Esophagus (tissue), 2 donors: ENCODE measurements around the gene RIPPLY1. TPM values are rescaled to one million over a fixed set of nuclear protein-coding genes. Genes with fewer than 3 reads are reported as not detected.

Experiments used
- H3K27ac ChIP-seq, 2 donors: one replicate each; pipeline ENCODE4 v1.5.1; 2013; ENCODE audit warnings: low read depth in 2 of 2, mild to moderate bottlenecking in 2 of 2, inconsistent platforms in 1 of 2, low read length in 1 of 2, moderate library complexity in 1 of 2
- H3K27me3 ChIP-seq, 2 donors: one replicate each; pipeline ENCODE4 v1.6.1; 2013; ENCODE audit warnings: low read length in 2 of 2, control low read depth in 1 of 2, mild to moderate bottlenecking in 1 of 2; ENCODE audit not compliant: insufficient read depth in 2 of 2, control insufficient read depth in 1 of 2
- H3K36me3 ChIP-seq, 2 donors: one replicate each; pipeline ENCODE4 v1.6.1; 2013; ENCODE audit warnings: low read length in 1 of 2; ENCODE audit not compliant: control insufficient read depth in 2 of 2, insufficient read depth in 2 of 2
- H3K4me1 ChIP-seq, 2 donors: one replicate each; pipeline ENCODE4 v1.6.1; 2013; ENCODE audit warnings: low read length in 1 of 2; ENCODE audit not compliant: control insufficient read depth in 2 of 2, insufficient read depth in 2 of 2
- H3K4me3 ChIP-seq, 2 donors: one replicate each; pipeline ENCODE4 v1.5.1; 2013; ENCODE audit warnings: low read length in 2 of 2, mild to moderate bottlenecking in 2 of 2, low read depth in 1 of 2, moderate library complexity in 1 of 2
- H3K9me3 ChIP-seq, 2 donors: one replicate each; pipeline ENCODE4 v1.6.1; 2013; ENCODE audit warnings: mild to moderate bottlenecking in 2 of 2, low read depth in 1 of 2, low read length in 1 of 2, moderate library complexity in 1 of 2; ENCODE audit not compliant: control insufficient read depth in 2 of 2, insufficient read depth in 1 of 2
- WGBS, 2 donors: extraction: QIAGEN DNeasy Blood & Tissue Kit; methylation state at CpG; one replicate each; pipeline ENCODE4 v1.1.7; 2013; 5-methylcytosine and 5-hydroxymethylcytosine counted together
- polyA plus RNA-seq, 2 donors: library from polyadenylated mRNA; stranded (reverse); fragments of 200-250 nt; gene quantifications; one replicate each; pipeline ENCODE4 v1.2.3, GENCODE V29; 2013
- donor health status: healthy with polysubstance abuse.
- donor health status: Bipolar disorder and iron deficiency.

The RIPPLY1 gene
- polyA plus RNA-seq, 2 donors, result not detected

- Histone ChIP-seq H3K27ac (no peak overlapping the region), H3K36me3 (no peaks in the 10 kb centered on the region), H3K27me3 (peaks cover 0 to 11% of the 10 kb centered on the region in 2 donors), H3K4me1 (no peaks in the 10 kb centered on the region), H3K9me3 (no peaks in the 10 kb centered on the region), H3K4me3 (no peak overlapping the region)
- WGBS, 2 donors, result 60 to 95% methylated on average over 1 of the region's 1 CpG
Observed at GRCh38 chrX:106936246-106936645, 33.1 kb upstream of the RIPPLY1 start.

- Histone ChIP-seq H3K4me3 (no peak overlapping the region), H3K27me3 (peaks cover 0 to 11% of the 10 kb centered on the region in 2 donors), H3K36me3 (no peaks in the 10 kb centered on the region), H3K4me1 (no peaks in the 10 kb centered on the region), H3K27ac (no peak overlapping the region), H3K9me3 (no peaks in the 10 kb centered on the region)
- WGBS, 2 donors, result 57 to 61% methylated on average over 4 of the region's 4 CpGs
Observed at GRCh38 chrX:106935175-106935574, 32.0 kb upstream of the RIPPLY1 start.

- Histone ChIP-seq H3K4me3 (no peak overlapping the region), H3K27ac (no peak overlapping the region), H3K9me3 (no peaks in the 10 kb centered on the region), H3K4me1 (no peaks in the 10 kb centered on the region), H3K27me3 (peaks cover 0 to 11% of the 10 kb centered on the region in 2 donors), H3K36me3 (no peaks in the 10 kb centered on the region)
- 50 to 55% methylated on average over 3 of the region's 3 CpGs for WGBS, 2 donors
Observed at GRCh38 chrX:106933538-106933961, 30.4 kb upstream of the RIPPLY1 start.

- no peak overlapping the region for H3K4me3 ChIP-seq
- H3K36me3 ChIP-seq, result no peaks in the 10 kb centered on the region
- peaks cover 0 to 8% of the 10 kb centered on the region in 2 donors for H3K27me3 ChIP-seq
- WGBS, 2 donors, result 61 to 78% methylated on average over 6 of the region's 6 CpGs
- no peak overlapping the region for H3K27ac ChIP-seq
- no peaks in the 10 kb centered on the region for H3K9me3 ChIP-seq
- H3K4me1 ChIP-seq, result no peaks in the 10 kb centered on the region
Observed at GRCh38 chrX:106932960-106933537, 29.9 kb upstream of the RIPPLY1 start.

- H3K27ac ChIP-seq, result no peak overlapping the region
- 66 to 85% methylated on average over 4 of the region's 4 CpGs for WGBS, 2 donors
- no peak overlapping the region for H3K4me3 ChIP-seq
- H3K4me1 ChIP-seq, result no peaks in the 10 kb centered on the region
- H3K27me3 ChIP-seq, result peaks cover 0 to 2% of the 10 kb centered on the region in 2 donors
- no peaks in the 10 kb centered on the region for H3K36me3 ChIP-seq
- no peaks in the 10 kb centered on the region for H3K9me3 ChIP-seq
Observed at GRCh38 chrX:106932492-106932923, 29.4 kb upstream of the RIPPLY1 start.

GRCh38 chrX:106931831-106932491, 28.8 kb upstream of the RIPPLY1 start:
- 74 to 92% methylated on average over 3 of the region's 3 CpGs for WGBS, 2 donors
- no peak overlapping the region for H3K27ac ChIP-seq
- no peaks in the 10 kb centered on the region for H3K36me3 ChIP-seq
- H3K4me3 ChIP-seq, result no peak overlapping the region
- H3K27me3 ChIP-seq, result no peaks in the 10 kb centered on the region
- H3K4me1 ChIP-seq, result no peaks in the 10 kb centered on the region
- H3K9me3 ChIP-seq, result no peaks in the 10 kb centered on the region

GRCh38 chrX:106928227-106928626, 25.1 kb upstream of the RIPPLY1 start:
- no peaks in the 10 kb centered on the region for H3K9me3 ChIP-seq
- no peak overlapping the region for H3K27ac ChIP-seq
- no peaks in the 10 kb centered on the region for H3K4me1 ChIP-seq
- 84 to 93% methylated on average over 4 of the region's 4 CpGs for WGBS, 2 donors
- no peak overlapping the region for H3K4me3 ChIP-seq
- H3K36me3 ChIP-seq, result no peaks in the 10 kb centered on the region
- no peaks in the 10 kb centered on the region for H3K27me3 ChIP-seq

GRCh38 chrX:106927700-106928099, 24.6 kb upstream of the RIPPLY1 start:
- no peak overlapping the region for H3K27ac ChIP-seq
- WGBS, 2 donors, result 46 to 51% methylated on average over 5 of the region's 5 CpGs
- no peaks in the 10 kb centered on the region for H3K4me1 ChIP-seq
- no peaks in the 10 kb centered on the region for H3K36me3 ChIP-seq
- no peaks in the 10 kb centered on the region for H3K9me3 ChIP-seq
- H3K4me3 ChIP-seq, result no peak overlapping the region
- no peaks in the 10 kb centered on the region for H3K27me3 ChIP-seq

GRCh38 chrX:106927023-106927422, 23.9 kb upstream of the RIPPLY1 start:
- H3K27ac ChIP-seq, result no peak overlapping the region
- H3K9me3 ChIP-seq, result no peaks in the 10 kb centered on the region
- H3K4me3 ChIP-seq, result no peak overlapping the region
- H3K27me3 ChIP-seq, result peaks cover 0 to 3% of the 10 kb centered on the region in 2 donors
- 82 to 85% methylated on average over 3 of the region's 3 CpGs for WGBS, 2 donors
- no peaks in the 10 kb centered on the region for H3K4me1 ChIP-seq
- no peaks in the 10 kb centered on the region for H3K36me3 ChIP-seq

- Histone ChIP-seq H3K4me1 (peaks cover 0 to 3% of the 10 kb centered on the region in 2 donors), H3K4me3 (no peak overlapping the region), H3K27ac (no peak overlapping the region), H3K36me3 (no peaks in the 10 kb centered on the region), H3K27me3 (peaks cover 0 to 9% of the 10 kb centered on the region in 2 donors), H3K9me3 (no peaks in the 10 kb centered on the region)
- 66 to 69% methylated on average over 2 of the region's 2 CpGs for whole genome bisulfite sequencing, 2 donors
Observed at GRCh38 chrX:106921637-106922036, 18.5 kb upstream of the RIPPLY1 start.
